ENCODE data around the gene BCL2.

GRCh38 chr18:63320975-63321265, 1.4 kb upstream of the BCL2 start:
- no peak for TF ChIP-seq POLR2A (IDR thresholded peaks at IDR 0.05)
- no peak for TF ChIP-seq CTCF (IDR thresholded peaks at IDR 0.05)
